HG02973 (cell line): ENCODE results near the gene PREX1.
"Not testable (repeated sequence)": the region's sequence is repeated elsewhere in the genome, so short reads cannot be mapped to it uniquely, and the experiment has no call there.

Source experiments
- ATAC-seq: cut with Tn5 transposase; IDR thresholded peaks from one replicate; pipeline ENCODE4 v1.9.1; 2021; ENCODE audit warnings: moderate library complexity; ENCODE audit not compliant: unreplicated experiment

PREX1 gene

GRCh38 chr20:48813930-48814546, 13.8 kb downstream of the PREX1 start:
- no peak for ATAC-seq

DNA sequence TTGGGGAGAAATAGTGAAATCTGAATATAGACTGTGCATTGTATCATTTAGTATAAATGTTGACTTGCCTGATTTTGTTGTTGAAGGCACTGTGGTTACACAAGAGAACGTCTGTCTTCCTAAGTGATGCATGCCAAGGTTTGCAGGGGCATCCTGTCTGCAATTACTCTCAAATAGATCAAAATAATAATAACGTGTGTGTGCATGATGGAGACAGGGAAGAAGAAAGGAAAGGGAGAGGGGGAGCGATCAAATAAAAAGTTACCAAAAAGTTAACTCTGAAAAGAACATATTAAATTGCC, 14.4 kb downstream of the PREX1 start:
- ATAC-seq, result no peak

DNA sequence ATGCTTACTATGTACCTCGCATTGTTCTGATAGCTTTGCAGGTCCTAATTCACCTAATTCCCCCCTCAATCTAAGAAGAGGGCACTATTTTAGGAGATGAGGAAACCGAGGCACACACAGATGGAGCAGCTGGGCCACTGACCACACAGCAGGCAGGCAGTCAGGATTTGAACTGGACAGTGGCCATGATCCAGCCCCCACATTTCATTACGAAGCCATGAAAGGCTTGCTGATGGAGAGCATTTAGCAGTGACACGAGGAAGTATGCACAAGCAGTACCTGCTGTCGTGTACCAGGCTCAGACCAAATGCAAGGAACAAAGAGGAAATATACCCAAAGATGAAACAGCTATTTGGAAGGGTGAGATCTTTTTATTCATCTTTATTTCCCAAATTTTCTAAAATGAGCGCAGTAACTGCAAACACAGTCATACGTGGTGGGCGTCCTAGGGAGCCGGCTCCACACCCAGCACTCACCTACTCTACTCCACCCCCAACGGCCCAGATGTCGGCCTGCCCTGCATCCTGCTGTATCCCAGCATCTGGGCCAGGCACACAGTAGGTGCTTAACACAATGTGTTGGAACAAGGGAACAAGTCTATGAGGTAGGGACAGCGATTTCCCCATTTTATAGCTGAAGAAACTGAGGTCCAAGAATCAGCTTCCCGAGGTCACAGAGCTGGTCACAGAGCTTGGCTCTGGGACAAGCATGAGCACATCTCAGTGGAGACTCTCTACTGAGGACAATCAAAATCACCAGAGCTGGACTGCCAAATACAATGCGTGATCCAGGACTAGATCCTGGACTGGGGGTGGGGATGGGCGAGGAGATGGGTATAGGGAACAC, 15.0 kb downstream of the PREX1 start:
- no peak for ATAC-seq

DNA sequence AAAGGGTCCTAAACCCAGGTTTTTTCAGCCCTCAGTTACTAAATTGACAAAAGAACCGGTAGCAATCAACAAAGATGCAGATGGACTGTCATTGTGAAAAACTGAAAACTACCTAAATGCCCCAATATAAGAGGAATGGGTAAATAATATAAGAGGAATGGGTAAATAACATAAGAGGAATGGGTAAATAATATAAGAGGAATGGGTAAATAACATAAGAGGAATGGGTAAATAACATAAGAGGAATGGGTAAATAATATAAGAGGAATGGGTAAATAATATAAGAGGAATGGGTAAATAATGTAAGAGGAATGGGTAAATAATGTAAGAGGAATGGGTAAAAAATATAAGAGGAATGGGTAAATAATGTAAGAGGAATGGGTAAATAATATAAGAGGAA, 15.7 kb downstream of the PREX1 start:
- not testable (repeated sequence) for ATAC-seq

DNA sequence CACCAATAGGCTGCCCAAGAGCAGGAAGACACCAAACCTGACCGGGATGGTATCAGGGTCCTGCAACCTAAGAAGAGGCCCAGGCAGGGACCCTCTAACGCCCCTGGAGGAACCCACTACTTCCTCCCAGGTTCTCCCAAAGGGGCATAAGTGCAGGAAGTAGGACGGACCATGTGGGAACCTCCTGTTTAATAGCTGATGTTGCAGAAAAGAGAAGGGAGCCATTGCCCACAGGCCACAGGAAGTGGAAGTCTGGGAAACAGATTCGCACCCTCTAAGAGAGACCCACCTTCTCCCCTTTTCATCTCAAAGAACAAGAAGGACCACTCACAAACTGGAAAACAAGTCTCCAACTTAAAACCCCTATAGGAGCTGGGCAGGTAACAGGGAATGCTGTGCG, 18.1 kb downstream of the PREX1 start:
- ATAC-seq, result no peak

DNA sequence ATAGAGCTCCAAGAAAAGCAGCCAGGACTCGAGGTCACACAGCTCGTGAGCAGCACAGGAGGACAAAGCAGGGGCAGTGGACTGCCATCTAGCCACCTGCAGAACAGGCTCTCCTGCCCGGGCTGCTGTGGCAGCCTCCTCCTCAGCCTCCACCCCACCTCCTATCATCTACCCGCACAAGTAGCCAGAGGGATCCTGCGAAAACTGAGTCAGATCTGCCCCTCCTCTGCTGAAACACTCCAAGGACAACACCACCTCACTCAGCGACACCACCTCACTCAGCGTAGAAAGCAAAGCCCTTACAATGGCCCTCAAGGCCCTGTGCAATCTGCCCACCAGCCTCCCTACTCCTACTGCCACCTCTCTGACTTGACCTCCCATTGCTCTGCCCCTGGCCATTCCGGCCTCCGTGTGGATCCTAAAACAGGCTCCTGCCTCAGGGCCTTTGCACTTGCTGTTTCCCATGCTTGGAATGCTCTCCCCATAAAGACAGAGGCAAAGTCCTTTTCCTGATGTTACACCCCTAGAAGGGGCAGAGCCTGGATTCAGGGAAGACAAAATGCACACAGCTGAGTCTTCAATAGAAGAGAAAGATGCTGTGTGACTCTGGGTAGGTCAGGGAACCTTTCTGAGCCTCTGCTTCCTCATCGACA, 19.3 kb downstream of the PREX1 start:
- ATAC-seq, result no peak

GRCh38 chr20:48807586-48808381, 20.0 kb downstream of the PREX1 start:
- ATAC-seq, result no peak

DNA sequence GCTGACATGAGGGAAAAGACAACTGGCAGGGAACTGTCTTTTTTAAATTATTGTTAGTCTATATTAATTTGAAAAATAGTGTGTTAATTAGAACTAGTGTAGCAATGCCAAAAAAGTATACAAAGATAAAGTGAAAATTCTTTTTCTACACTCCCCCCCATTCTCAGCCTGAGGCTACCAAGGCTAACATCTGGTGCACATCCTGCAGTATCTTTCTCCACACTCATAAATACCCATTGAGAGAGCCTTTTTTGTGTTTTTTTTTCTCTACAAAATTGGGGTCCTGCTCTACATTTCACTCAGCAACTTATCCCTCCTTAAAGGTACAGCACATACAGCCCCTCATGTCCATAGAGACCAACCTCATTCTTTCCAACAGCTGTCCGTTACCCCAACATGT, 20.7 kb downstream of the PREX1 start:
- no peak for ATAC-seq

DNA sequence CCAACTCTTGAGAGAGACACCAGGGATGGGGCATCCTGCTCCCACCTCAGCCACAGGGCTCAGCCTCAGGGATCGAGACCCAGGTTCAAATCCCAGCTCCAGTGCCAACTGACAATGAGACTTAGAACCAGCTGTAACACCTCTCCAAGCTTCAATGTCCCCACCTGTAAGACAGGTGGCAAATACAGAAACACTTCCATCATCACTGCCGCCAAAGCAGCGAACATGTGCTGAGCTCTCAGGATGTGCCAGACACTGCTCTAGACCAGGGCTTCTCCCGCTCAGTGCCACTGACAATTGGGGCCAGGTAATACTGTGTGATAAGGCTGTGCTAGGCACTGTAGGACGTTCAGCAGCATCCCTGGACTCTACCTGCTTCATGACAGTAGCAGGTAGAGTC, 22.1 kb downstream of the PREX1 start:
- no peak for ATAC-seq

DNA sequence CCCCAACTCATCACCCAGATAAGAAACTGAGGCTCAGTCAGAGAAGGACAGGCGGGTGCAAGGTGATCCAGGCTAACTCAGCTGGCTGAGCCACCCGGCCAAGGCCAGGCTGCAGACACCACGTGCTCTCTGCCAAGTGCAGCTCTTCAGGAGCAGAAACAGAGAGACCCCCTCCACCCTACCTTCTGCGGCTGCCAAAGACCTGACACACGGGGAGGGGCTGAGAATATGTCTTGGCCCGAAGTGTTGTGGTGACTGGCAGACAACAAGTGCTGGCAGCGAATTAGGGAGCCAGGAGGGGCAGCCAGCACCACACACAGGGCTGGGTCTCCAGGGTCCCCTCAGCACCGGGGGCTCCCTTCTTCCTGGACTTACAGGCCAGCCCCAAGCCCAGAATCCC, 22.5 kb downstream of the PREX1 start:
- no peak for ATAC-seq

- ATAC-seq, result no peak
These were observed 23.4 kb downstream of the PREX1 start for GRCh38 chr20:48804300-48804980.

- ATAC-seq, result no peak
These were observed 24.4 kb downstream of the PREX1 start for GRCh38 chr20:48803176-48804053.

DNA sequence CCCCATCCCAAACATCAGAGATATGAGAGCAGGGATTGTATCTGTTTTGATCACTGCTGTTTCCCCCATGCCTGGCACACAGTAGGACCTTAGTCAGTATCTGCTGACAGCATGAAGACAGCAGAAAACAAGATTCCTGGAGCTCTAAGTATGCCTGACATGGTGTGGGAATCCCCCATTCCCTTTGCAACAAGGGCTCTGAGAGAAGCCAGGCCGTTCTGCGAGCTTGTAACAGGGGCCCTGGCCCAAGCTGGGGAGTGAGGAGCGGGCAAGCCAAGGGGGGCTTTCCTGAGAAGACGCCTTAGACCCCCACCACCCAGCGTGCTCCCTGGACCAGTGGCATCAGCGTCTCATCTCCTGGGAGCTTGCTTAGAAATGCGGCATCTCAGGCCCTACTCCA, 25.2 kb downstream of the PREX1 start:
- ATAC-seq, result no peak

- no peak for ATAC-seq
These were observed 25.6 kb downstream of the PREX1 start for GRCh38 chr20:48802216-48802615.

DNA sequence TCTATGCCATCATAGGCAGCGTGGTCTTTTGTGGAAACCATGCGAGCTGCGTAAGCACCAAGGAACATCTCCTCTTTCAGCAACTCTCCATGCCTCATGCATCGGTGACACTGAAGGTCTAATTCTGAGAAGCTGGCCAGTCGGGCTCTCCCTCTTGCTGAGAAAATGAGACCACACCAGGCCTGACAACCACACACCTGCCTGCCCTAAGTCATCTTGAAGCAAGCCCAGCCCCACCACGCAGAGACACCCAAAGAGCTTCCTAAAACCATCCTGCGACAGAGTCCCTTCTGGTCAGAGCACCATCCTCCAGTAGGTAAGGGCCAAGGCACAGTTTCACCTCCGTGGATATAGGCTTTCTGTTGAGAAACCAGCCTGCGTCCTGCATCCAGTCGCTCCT, 26.6 kb downstream of the PREX1 start:
- ATAC-seq, result no peak

DNA sequence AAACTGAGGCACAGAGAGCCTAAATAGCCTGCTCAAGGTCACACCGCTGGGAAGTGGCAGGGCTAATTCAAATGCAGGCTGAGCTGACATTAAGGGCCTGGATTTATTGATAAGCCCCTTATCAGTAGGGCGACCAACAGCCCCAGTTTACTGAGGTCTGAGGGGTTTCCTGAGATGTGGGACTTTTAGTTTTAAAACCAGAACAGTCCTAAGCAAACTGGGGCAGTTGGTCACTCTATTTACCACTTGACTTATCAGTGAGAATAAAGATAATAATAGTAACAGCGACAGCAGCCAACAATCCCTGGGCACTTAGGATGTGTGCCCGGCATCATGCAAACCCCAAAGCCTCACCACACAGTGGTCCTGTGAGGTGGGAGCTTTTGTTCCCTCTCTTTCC, 27.6 kb downstream of the PREX1 start:
- no peak for ATAC-seq

DNA sequence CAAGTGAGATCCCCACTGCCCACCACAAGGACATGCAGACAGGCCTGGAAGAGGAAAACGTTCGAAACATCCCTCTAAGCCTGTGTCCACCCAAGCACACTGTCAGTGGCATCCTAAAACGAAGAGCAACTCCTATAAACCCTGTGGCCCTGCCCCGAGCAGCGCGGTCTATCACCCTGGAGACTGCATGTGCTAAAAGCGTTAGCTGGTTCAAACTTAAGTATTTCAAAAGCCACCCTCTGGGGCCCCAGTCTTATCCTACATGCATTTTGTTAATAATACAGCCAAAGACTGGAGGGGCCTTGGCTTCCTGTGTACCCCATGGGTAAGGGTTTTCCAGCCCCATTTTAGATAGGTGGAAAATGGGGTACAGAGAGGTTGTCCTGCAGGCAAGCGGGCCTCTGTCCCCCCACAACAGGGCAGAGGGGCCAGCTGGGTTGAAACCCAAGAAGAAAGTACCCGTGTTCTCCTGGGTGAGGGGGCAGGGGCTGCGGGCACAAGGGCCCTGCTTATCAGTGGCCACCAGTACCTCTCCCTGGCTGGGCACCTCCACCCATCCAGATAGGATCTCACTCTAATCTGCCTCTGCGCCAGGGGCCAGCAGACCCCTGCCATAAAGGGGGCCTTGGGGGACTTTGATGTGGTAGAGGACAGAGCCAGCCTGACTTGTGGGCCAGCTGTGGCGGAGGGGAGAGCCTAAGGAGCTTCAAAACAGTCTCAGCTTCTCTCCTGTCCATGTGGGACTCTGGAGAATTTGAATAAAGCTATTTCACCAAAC, 28.3 kb downstream of the PREX1 start:
- ATAC-seq, result no peak

DNA sequence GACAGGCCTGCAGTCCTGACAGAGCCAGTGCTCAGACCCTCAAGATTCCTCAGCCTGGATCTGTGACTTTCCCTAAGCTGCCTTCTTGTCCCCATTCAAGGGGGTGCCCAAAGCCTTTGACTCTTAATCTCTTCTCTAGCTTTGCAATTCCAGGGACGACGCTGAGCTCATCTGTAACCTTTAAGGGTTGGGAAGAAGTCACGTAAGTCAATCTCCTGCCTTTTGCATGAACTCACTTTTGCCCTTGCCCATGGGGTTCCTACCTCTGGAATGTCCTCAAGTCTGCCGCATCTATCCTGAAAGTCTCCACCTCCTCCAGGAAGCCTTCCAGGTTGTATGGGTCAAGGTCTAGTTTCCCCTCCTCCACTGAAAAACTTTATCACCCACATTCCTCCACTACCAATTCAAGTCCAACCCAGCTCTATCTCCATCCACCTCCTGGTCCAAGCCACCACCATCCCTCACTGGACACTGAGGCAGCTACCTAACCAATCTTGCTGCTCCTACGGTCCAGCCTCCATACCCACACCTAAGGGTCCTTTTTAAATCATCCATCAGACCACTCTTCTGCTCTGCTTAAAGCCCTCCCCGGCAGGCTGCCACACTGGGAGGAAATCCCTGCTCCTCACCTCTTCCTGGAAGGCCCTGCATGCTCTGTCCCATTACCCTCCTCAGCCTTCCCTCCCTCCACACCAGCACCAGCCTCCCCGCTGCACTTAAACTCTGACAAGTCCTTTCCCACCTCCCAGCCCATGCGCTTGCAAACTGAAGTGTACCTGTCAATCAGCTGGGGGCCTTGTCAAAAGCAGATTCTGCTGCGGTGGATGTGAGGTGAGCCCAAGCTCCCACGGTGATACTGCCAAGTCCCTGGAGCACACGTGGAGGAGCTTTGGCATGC, 29.7 kb downstream of the PREX1 start:
- ATAC-seq, result no peak
